ENCODE results near the gene NRSN2. TPM values are rescaled to one million over a fixed set of nuclear protein-coding genes. Genes with fewer than 3 reads are reported as not detected.
"Not testable (repeated sequence)": the region's sequence is repeated elsewhere in the genome, so short reads cannot be mapped to it uniquely, and the experiment has no call there.

NRSN2 gene
- total RNA-seq, 1 experiment from 2014 or later, result 22.7 TPM

GRCh38 chr20:354298-354977 is 7.5 kb downstream of the NRSN2 start:
- H4K5ac ChIP-seq (ENCODE audit: insufficient read length, low read depth, low read length), result no peak overlapping the region
- no peak overlapping the region for H4K91ac ChIP-seq (ENCODE audit: insufficient read length, low read depth, low read length)
- no peak overlapping the region for H2BK120ac ChIP-seq (ENCODE audit: low read depth, low read length, poor library complexity, severe bottlenecking)
- no peak overlapping the region for H2AFZ ChIP-seq (ENCODE audit: low read length)
- no peak overlapping the region for H4K8ac ChIP-seq (replicated peaks; ENCODE audit: insufficient read length, low read depth, low read length)
- H3K4ac ChIP-seq (ENCODE audit: low read depth, low read length), result no peak overlapping the region
- H3K36me3 Mint-ChIP-seq (ENCODE audit: insufficient read depth in 1 of 3, low read depth in 3 of 3), result peaks cover 4 to 5% (median 4%) of the 10 kb centered on the region in 3 experiments
- H2BK12ac ChIP-seq (ENCODE audit: insufficient read length, low read depth, low read length), result no peak overlapping the region
- H2BK5ac ChIP-seq (ENCODE audit: insufficient read length, low read length), result no peak overlapping the region
- no peak overlapping the region for H3K18ac ChIP-seq (ENCODE audit: insufficient read length, low read depth, low read length)
- no peak overlapping the region for H3T11ph ChIP-seq (ENCODE audit: low read length)
- no peak overlapping the region for H2AK5ac ChIP-seq (ENCODE audit: insufficient read length, low read length)
- no CpG with 5 or more reads among the region's 14 CpGs for WGBS (ENCODE audit: extremely low coverage, insufficient read length, low lambda C conversion rate)
- H3K4me1 ChIP-seq (ENCODE audit: insufficient read depth, low read length), result no peaks in the 10 kb centered on the region; the same call in 1 of the 2 replicates
- H3K9ac ChIP-seq (ENCODE audit: extremely low read depth, insufficient read length, low read length), result no peak overlapping the region
- peaks cover 3 to 12% of the 10 kb centered on the region in 2 experiments; a peak in 3 of 4 replicates for H3K4me1 Mint-ChIP-seq
- no peaks in the 10 kb centered on the region; the same call in 1 of the 2 replicates for H3K27me3 ChIP-seq (ENCODE audit: insufficient read depth, low read length)
- H3K9me3 ChIP-seq (ENCODE audit: control insufficient read depth, low read depth, low read length), result no peaks in the 10 kb centered on the region
- H3K79me2 ChIP-seq (ENCODE audit: insufficient read depth, low read length), result no peaks in the 10 kb centered on the region
- H3K4me2 ChIP-seq (ENCODE audit: insufficient read depth, insufficient read length, low read length), result no peak overlapping the region
- no peak overlapping the region for H3K27ac ChIP-seq (ENCODE audit: insufficient read length, low read depth, low read length)
- H3K4me3 Mint-ChIP-seq, result no peak overlapping the region
- no peak overlapping the region for H3K56ac ChIP-seq (ENCODE audit: insufficient read length, low read depth, low read length)
- DNase-seq, result peak; percentile 78
- TF ChIP-seq CTCF (conservative IDR thresholded peaks at IDR 0.05), result peak; percentile 98
- H4K20me1 ChIP-seq (ENCODE audit: control insufficient read depth, insufficient read depth, insufficient read length), result no peaks in the 10 kb centered on the region
- H3K23me2 ChIP-seq (ENCODE audit: insufficient read length, low read depth, low read length, poor library complexity, severe bottlenecking), result no peaks in the 10 kb centered on the region
- H3K27ac Mint-ChIP-seq, result no peak overlapping the region; a peak in 1 of 7 replicates
- H2BK20ac ChIP-seq (ENCODE audit: low read depth, low read length, poor library complexity, severe bottlenecking), result no peak overlapping the region
- no peak overlapping the region for H3K14ac ChIP-seq (ENCODE audit: insufficient read depth, low read length)
- no peak overlapping the region for H3K23ac ChIP-seq (ENCODE audit: insufficient read length, low read depth, low read length)
- no peaks in the 10 kb centered on the region for H3K9me3 Mint-ChIP-seq
- H3K27me3 Mint-ChIP-seq (ENCODE audit: low read depth), result peaks cover 6% of the 10 kb centered on the region; the same call in 1 of the 2 replicates
- H3K79me1 ChIP-seq (ENCODE audit: insufficient read depth, low read depth, low read length, poor library complexity, severe bottlenecking), result no peaks in the 10 kb centered on the region
- no peak overlapping the region for H2BK15ac ChIP-seq (ENCODE audit: low read depth, low read length)

- H3K56ac ChIP-seq (ENCODE audit: insufficient read length, low read depth, low read length); H3K27ac Mint-ChIP-seq; H3K4ac ChIP-seq (ENCODE audit: low read depth, low read length); H3T11ph ChIP-seq (ENCODE audit: low read length); H3K9ac ChIP-seq (ENCODE audit: extremely low read depth, insufficient read length, low read length); H2BK5ac ChIP-seq (ENCODE audit: insufficient read length, low read length); H2BK20ac ChIP-seq (ENCODE audit: low read depth, low read length, poor library complexity, severe bottlenecking); H3K14ac ChIP-seq (ENCODE audit: insufficient read depth, low read length); H2BK12ac ChIP-seq (ENCODE audit: insufficient read length, low read depth, low read length); H3K9me3 ChIP-seq (ENCODE audit: control insufficient read depth, low read depth, low read length); H3K4me3 Mint-ChIP-seq; H4K8ac ChIP-seq (replicated peaks; ENCODE audit: insufficient read length, low read depth, low read length); H3K23me2 ChIP-seq (ENCODE audit: insufficient read length, low read depth, low read length, poor library complexity, severe bottlenecking); H4K5ac ChIP-seq (ENCODE audit: insufficient read length, low read depth, low read length); H3K27ac ChIP-seq (ENCODE audit: insufficient read length, low read depth, low read length); H3K23ac ChIP-seq (ENCODE audit: insufficient read length, low read depth, low read length); H2BK120ac ChIP-seq (ENCODE audit: low read depth, low read length, poor library complexity, severe bottlenecking); H2AFZ ChIP-seq (ENCODE audit: low read length); H3K9me3 Mint-ChIP-seq; H2AK5ac ChIP-seq (ENCODE audit: insufficient read length, low read length); H4K91ac ChIP-seq (ENCODE audit: insufficient read length, low read depth, low read length); H3K36me3 Mint-ChIP-seq (ENCODE audit: insufficient read depth in 1 of 3, low read depth in 3 of 3); H3K79me2 ChIP-seq (ENCODE audit: insufficient read depth, low read length); H3K4me2 ChIP-seq (ENCODE audit: insufficient read depth, insufficient read length, low read length); H3K27me3 ChIP-seq (ENCODE audit: insufficient read depth, low read length); DNase-seq; H2BK15ac ChIP-seq (ENCODE audit: low read depth, low read length); H3K79me1 ChIP-seq (ENCODE audit: insufficient read depth, low read depth, low read length, poor library complexity, severe bottlenecking); H3K18ac ChIP-seq (ENCODE audit: insufficient read length, low read depth, low read length); H4K20me1 ChIP-seq (ENCODE audit: control insufficient read depth, insufficient read depth, insufficient read length); H3K4me1 ChIP-seq (ENCODE audit: insufficient read depth, low read length): not testable (repeated sequence)
- WGBS (ENCODE audit: extremely low coverage, insufficient read length, low lambda C conversion rate), result no CpG with 5 or more reads among the region's 2 CpGs
- Mint-ChIP-seq H3K4me1 (peaks cover 10 to 23% of the 10 kb centered on the region in 2 experiments), H3K27me3 (ENCODE audit: low read depth) (peaks cover 11% of the 10 kb centered on the region)
Observed at GRCh38 chr20:356154-356553, 9.2 kb downstream of the NRSN2 start.
